ENCODE data around the gene GLRB. TPM values are rescaled to one million over a fixed set of nuclear protein-coding genes. Genes with fewer than 3 reads are reported as not detected.

GLRB gene
- total RNA-seq (2021) (5.1 and 5.8 TPM in 2 replicates), Bru-seq, nascent RNA (percentile 57 among the genes with signal in this experiment), BruChase-seq, experiment 1, labeled RNA remaining after a 2-hour chase (percentile 48 among the genes with signal in this experiment), BruChase-seq, experiment 2, labeled RNA remaining after a 6-hour chase (percentile 42 among the genes with signal in this experiment)
- long read RNA-seq, transcript GLRB-201 (10 exons, 3,126 nt) = major isoform, 7 of 22 reads
- long read RNA-seq, partial matches to known transcripts = 1 of 22 reads
- long read RNA-seq, other reads (novel, unspliced or antisense) = 10 of 22 reads

DNA sequence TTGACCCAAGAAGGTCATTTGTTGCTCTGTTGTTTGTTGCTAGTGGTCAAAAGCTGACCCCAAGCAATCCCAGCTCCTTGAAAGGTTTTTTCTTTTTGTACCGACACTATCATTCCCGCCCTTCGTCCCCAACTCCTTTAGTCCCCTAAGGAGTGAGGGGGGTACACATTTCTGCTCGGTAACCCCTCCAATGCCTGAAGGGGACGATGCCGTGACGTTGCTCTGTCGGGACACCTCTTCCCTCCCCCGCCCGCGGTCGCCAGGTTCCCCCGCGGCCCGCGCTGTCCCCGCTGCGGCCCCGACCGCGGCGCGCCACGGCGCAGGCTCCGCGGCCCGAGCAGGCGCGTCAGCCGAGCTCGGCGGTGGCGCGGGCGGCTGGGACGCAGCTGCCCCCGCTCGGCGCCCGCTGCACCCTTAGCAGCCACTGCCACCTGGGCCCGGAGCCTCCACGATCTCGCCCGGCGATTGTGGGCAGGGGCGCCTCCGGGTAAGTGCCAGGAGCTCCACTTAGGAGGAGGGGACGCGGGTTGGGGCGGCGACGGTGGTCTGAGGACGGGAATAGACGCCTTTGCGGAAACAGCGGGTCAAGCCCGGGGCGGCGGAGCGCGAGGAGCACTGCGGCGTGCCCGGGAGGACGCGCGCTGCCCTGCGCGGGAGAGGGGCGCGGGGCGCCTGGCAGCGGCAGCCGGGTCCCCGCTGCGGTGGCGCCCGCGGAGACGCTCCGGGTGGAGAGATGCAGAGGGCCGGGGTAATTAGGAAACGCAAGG, at the start of gene GLRB:
Gene GLRB (plus strand): TSS at position 340 of the 767 bp plus-strand sequence. CDS start 1,875 bp downstream, outside the sequence.
- H3K27me3 ChIP-seq (replicated peaks; ENCODE audit: insufficient read depth, low read depth, low read length, poor library complexity) = no peaks in the 10 kb centered on the region
- intact Hi-C loops (cut with micrococcal nuclease; ENCODE audit: unreplicated experiment) = no loop called here
- peak; percentile 52 for DNase-seq (ENCODE audit: low spot score)
- CTCF ChIA-PET = no interaction called here
- POLR2A ChIA-PET (ENCODE audit: low non-redundant PET) = no interaction called here
- no peak for TF ChIP-seq CTCF (conservative IDR thresholded peaks at IDR 0.05; ENCODE audit: low read depth, low read length)
- no peak for TF ChIP-seq EZH2 (IDR thresholded peaks at IDR 0.05; ENCODE audit: borderline replicate concordance, low read depth, low read length, poor library complexity, severe bottlenecking)
- no peaks in the 10 kb centered on the region for H3K36me3 ChIP-seq (ENCODE audit: insufficient read depth, low read length, poor library complexity, severe bottlenecking)
- no peaks in the 10 kb centered on the region for H3K9me3 ChIP-seq (ENCODE audit: low read depth, low read length, poor library complexity, severe bottlenecking)
- peak within 1 kb of the TSS; percentile 71 for H3K27ac ChIP-seq (ENCODE audit: low read depth, low read length, poor library complexity, severe bottlenecking)
- H3K4me1 ChIP-seq (ENCODE audit: insufficient read depth, low read length, poor library complexity, severe bottlenecking) = peaks cover 9% of the 10 kb centered on the region
- peak within 1 kb of the TSS; percentile 75 for H3K4me3 ChIP-seq (ENCODE audit: low read depth, low read length, poor library complexity, severe bottlenecking)
- BruUV-seq (replicated peaks) = no TSS peak

- BruUV-seq (replicated peaks) = no TSS peak
- CTCF ChIA-PET = interaction anchor here (1.3 kb wide), 1 partner anchor 10 kb away, joined by 5 read pairs; no protein-coding TSS in a partner anchor
- Histone ChIP-seq H3K27ac (ENCODE audit: low read depth, low read length, poor library complexity, severe bottlenecking) (no peak overlapping the region), H3K4me3 (ENCODE audit: low read depth, low read length, poor library complexity, severe bottlenecking) (no peak overlapping the region), H3K4me1 (ENCODE audit: insufficient read depth, low read length, poor library complexity, severe bottlenecking) (no peaks in the 10 kb centered on the region), H3K36me3 (ENCODE audit: insufficient read depth, low read length, poor library complexity, severe bottlenecking) (no peaks in the 10 kb centered on the region), H3K27me3 (replicated peaks; ENCODE audit: insufficient read depth, low read depth, low read length, poor library complexity) (no peaks in the 10 kb centered on the region), H3K9me3 (ENCODE audit: low read depth, low read length, poor library complexity, severe bottlenecking) (no peaks in the 10 kb centered on the region)
- POLR2A ChIA-PET (ENCODE audit: low non-redundant PET) = no interaction called here
- TF ChIP-seq EZH2 (IDR thresholded peaks at IDR 0.05; ENCODE audit: borderline replicate concordance, low read depth, low read length, poor library complexity, severe bottlenecking) (no peak), CTCF (conservative IDR thresholded peaks at IDR 0.05; ENCODE audit: low read depth, low read length) (no peak)
- no peak for DNase-seq (ENCODE audit: low spot score)
- intact Hi-C loops (cut with micrococcal nuclease; ENCODE audit: unreplicated experiment) = no loop called here
These were observed 40.5 kb upstream of the GLRB start for GRCh38 chr4:157035471-157035870.

DNA sequence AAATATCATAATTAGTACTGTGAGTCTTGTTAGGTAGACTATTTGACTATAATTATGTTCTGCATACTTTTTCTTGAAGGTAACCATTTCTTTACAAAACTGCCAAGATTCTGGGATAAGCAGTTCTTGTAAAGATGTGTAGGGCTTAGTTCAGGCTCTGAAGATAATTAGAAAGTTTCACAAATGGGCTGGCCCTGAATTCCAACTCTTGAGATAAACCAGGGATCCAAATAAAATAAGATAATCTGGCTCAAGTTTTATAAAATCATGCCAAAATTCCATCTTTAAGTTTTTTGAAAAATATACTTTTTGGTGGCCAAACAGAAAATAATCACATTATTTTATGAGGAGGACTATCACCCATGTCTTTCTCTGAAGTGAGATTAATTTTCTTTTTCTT, 35.5 kb upstream of the GLRB start:
- POLR2A ChIA-PET (ENCODE audit: low non-redundant PET) = no interaction called here
- Histone ChIP-seq H3K4me1 (ENCODE audit: insufficient read depth, low read length, poor library complexity, severe bottlenecking) (peaks cover 14% of the 10 kb centered on the region), H3K36me3 (ENCODE audit: insufficient read depth, low read length, poor library complexity, severe bottlenecking) (no peaks in the 10 kb centered on the region), H3K4me3 (ENCODE audit: low read depth, low read length, poor library complexity, severe bottlenecking) (no peak overlapping the region), H3K27ac (ENCODE audit: low read depth, low read length, poor library complexity, severe bottlenecking) (no peak overlapping the region), H3K27me3 (replicated peaks; ENCODE audit: insufficient read depth, low read depth, low read length, poor library complexity) (no peaks in the 10 kb centered on the region), H3K9me3 (ENCODE audit: low read depth, low read length, poor library complexity, severe bottlenecking) (no peaks in the 10 kb centered on the region)
- intact Hi-C loops (cut with micrococcal nuclease; ENCODE audit: unreplicated experiment) = loop anchor here (2.0 to 10.0 kb wide), 4 partner anchors 266 to 872 kb away; no protein-coding TSS in a partner anchor
- no TSS peak for BruUV-seq (replicated peaks)
- TF ChIP-seq EZH2 (IDR thresholded peaks at IDR 0.05; ENCODE audit: borderline replicate concordance, low read depth, low read length, poor library complexity, severe bottlenecking) = no peak
- TF ChIP-seq CTCF (conservative IDR thresholded peaks at IDR 0.05; ENCODE audit: low read depth, low read length) = no peak
- CTCF ChIA-PET = no interaction called here
- no peak for DNase-seq (ENCODE audit: low spot score)

Data from A673 (cell line).